ENCODE measurements around the gene BDKRB2. TPM values are rescaled to one million over a fixed set of nuclear protein-coding genes. Genes with fewer than 3 reads are reported as not detected.

Gene BDKRB2
- polyA plus RNA-seq, 3 donors: 3.0 to 3.7 (median 3.0) TPM

DNA sequence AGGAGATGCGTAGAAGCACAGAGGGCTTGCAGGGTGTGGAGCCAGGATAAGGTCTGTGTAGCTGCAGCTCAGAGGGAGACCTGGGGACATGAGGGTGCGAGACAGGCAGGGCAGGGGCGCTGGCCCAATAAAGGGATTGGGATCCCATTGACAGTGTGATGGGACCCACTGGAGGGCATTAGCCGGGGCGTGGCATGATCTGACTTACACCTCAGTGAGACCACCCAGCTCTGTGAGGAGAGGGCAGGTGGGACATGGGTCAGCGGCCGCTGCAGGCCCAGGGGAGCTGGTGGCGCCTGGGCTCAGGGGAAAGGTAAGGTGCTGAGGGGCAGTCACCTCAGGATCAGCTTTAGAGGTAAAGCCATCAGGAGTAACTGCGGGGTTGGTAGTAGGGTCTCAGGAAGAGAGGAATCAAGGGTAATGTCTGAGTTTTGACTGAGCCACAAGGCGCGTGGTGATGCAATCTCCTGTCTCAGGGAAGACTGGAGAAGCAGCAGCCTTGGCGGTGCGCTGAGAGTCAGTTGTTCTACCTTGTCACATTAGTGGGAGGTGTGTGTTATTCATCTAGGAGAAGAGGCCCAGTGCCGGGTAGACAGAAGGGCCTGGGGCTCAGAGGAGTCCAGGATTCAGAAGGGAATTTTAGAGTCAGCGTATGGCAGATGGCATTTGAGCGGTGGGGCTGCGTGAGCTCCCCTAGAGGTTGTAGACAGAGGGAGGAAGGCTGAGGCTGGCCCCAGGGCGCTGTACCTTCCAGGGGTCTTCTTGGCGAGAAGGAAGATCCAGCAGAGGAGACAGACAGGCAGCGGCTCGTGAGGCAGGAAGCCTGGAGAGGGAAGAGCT lies 30.8 kb upstream of the BDKRB2 start:
- no peak for DNase-seq

DNA sequence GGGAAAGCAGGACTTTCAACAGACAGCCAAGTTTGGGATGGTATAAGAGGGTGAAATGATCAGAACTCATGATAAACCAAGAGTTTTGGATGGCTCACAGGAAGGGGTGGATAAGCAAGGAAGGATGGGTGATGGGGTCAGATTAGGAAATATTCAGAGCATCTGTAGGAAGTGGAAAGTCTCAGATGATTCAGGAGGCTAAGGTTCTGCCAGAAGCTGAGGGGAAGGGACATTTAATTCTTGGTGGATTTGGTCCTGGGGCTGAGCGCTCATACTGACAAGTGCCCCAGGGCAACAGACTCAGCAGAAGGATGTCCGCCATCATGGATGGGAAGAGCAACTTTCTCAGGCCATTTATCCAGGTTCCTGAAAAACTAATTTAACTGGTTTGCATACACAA lies 28.4 kb upstream of the BDKRB2 start:
- no peak for DNase-seq

DNA sequence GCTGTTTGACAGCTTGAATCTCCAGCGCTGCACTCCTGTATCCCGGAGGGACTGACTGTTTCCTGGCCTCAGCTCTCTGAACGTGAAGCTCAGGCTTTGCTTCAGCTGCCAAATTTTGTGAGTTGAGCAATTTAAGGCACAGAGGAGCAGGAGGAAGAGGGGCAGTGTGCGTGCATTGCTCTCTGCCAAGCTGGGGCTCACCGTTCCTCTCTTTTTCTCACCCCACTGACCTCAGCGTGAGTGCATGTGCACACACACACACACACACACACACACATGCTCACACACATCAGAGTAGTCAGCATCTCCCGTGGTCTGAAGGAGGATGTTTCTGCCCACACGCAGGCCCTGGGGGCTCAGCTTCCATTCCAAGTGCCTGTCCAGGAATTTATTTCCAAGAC lies 27.8 kb upstream of the BDKRB2 start:
- no peak for DNase-seq

DNA sequence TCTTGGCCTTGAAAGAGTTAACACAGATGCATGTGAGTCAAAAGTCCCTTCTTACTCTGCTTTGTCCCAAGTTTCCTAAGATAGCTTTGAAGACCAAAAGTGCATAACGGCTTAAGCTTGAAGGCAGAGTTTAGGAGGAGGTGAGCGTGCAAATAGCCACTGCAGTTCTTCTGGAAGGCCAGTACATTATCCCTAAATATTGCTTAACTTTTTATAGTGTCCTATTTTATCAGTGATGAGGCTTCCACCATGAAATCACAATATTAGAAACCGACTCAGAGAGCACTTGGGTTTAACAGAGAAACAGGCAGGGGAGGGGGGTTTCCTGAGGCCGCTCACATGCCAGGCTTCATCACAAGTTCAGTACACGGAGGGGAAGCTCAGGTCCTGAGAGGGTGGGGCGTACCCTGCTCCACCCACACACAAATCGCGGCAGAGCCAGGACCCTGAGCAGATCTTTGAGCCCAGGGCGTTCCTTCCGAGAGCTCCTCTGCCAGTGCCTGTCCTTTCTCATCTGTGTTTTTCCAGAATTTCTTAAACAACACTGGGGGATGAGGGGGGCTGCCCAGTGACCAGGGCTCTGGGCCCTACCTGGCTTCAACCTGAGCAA lies 26.8 kb upstream of the BDKRB2 start:
- no peak for DNase-seq

DNA sequence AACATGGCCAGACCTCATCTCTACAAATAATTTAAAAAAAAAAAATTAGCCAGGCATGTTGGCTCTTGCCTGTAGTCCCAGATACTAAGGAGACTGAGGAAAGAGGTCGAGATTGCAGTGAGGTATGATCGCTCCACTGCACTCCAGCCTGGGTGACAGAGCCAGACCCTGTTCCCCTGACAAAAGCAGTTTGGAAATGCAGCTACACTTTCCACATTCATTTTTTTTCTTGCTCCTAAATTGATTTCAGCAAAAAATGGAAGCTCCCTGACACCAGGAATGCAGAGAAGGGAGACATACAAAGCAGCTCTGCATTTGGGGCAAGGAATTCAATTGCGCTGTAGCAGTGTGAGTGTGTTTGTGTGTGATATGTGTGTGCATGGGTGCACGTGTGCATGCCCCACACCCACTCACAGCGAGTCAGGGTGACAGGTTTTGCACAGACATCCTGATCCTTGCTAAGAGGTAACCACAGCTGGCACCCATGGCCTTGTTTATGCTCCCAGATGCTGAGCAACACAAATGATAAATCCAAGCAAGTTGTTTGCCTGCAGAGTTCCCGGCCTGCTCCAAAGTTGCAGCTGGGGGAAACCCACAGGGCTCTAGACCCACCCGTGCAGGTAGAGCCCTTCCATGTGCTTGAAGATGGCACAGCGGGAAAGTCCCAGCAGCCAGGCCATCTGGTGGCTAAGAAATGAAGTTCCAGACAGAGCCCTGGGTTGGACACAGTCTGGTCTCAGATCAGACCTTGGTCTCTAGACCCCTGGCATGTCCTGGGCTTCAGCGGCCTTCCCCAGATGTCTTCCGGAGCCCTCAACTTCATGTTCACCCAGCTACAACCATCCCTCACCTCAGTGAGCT lies 25.9 kb upstream of the BDKRB2 start:
- no peak for DNase-seq

DNA sequence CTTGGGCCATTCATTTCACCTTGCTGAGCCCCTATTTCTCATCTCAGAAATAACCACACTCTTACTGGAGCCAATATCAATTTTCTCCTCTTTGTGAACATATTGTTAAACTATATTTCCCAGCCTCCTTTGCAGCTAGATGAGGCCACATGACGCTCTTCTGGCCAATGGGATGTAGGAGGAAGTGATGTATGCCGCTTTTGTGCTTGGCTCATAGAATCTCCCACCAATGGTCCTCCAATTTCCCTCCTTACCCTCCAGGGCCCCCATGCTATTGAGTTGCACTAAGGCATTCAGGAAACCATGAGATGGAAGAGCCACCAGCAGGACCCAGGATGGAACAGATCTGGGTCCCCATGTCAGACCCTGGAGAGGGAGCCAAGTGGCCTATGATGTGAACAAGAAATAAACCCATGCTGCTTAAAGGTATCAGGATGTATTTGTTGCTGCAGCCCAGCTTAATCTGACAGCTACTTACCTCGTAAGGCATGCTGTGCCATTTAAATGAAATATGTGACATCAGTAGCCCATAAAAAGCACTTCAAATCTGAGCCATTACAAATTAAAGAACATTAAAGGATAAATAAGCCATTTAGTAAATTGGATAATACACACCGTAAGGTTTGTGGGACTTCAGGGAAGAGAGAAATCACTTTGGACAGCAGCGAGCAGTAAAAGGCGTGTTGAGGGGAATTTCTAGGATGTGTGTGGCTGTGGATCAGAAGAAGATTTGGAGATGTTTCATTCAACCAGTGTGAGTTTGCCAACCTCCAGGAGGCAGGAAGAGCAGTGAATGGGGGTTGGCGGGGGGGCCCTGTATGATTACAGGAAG lies 24.4 kb upstream of the BDKRB2 start:
- no peak for DNase-seq

DNA sequence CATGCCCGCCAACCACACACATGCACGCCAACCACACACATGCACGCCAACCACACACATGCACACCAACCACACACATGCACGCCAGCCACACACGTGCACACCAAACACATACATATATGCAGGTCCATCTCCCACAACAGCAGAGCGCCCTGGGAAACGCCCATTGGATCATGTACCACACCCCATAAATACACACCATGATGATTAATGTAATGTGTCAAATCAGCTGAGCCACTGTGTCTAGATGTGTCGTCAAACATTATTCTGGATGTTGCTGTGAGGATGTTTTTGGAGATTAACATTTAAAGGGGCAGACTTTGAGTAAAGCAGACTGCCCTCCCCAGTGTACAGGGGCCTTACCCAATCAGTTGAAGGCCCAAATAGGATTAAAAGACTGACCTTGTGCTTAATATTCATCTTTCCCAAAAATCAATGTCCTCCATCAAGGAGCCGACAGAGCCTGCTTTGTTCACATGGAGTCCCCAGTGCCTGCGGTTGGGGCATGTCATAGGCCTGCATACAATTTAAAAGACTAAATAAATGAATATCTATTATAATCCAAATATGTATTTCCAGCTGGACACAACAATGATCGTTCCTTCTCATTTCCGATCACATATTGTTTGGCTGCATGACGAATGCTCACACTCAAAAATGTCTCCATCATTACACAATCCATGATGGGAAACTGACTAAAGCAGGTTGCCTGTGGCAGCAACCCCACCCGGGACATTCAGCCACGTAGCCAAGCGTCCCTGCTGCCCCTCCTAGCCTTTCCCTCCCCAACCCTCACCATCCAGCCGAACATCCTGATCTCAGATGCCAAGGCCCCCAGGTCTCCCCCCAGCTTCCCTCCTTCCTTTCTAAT lies 23.2 kb upstream of the BDKRB2 start:
- no peak for DNase-seq

DNA sequence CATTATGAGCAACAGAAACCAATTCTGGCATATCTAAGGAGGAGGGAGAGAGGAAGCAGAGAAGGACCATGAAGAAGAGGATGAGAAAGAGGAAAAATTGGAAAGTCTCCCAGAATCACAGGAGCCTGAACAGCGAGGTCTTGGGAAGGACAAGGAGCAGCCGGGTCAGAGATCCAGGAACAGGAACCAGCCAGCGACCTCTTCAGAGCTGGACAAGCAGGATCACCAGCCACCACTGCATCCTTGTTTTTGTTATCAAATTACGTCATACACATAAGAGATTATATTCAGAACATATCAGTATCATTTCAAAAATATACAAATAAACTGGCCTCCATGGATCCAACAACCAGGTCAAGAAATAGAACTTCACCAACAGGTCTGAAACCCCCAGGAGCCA lies 22.1 kb upstream of the BDKRB2 start:
- DNase-seq: no peak

DNA sequence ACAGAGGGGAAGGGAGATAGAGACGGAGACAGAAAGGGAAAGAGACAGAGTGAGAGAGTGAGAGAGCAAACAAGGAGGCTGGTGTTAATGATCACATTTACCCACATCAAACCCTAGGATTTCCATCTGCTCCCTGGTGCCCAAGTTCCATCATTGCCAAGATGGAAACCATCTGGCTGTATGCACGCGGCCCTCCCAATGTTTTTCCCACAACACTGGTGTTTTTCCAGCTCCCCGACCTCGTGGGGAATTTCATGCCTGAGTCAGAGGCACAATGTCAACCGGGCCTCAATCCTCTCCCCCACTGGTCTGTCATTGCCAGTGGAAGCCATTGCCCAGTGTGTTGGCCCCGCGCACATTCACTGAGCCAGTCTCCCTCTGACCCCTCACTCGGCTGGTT lies 19.9 kb upstream of the BDKRB2 start:
- DNase-seq: no peak

DNA sequence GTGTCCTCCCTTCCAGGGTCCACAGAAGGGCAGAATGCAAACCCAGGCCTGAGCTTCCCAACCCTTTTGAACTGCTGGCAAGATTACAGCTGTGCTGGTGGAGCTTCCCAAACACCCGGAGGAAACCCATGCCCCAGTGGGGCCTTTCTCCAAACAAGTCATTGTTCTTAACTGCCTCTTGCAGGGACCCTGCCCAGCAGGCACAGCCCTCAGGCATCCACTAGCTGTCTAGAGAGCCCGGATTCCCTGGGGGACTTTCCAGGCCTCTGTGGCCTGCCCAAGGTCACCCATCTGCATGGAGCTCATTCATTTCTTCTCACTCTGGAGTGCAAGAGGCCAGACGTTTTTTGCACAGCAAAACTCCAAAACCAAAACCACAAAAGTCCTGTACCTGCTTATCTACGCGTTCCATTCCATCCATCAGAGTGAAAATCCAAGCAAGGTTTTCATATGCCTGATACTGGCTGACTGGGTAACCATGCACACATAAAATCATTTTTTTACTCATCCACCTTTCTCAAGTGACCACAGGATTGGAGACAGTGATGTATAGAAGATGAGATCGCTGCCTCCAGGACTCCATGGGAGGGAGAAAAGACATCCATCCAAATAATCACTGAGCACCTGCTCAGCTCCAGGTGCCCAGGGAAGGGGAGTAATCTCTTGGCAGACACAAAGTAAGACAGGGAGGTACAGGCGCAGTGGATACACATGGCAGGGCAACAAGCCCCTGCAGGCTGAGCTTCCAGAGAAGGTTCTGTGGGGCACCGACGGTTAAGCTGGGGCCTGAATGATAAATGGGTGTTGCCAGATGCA lies 17.2 kb upstream of the BDKRB2 start:
- no peak for DNase-seq

DNA sequence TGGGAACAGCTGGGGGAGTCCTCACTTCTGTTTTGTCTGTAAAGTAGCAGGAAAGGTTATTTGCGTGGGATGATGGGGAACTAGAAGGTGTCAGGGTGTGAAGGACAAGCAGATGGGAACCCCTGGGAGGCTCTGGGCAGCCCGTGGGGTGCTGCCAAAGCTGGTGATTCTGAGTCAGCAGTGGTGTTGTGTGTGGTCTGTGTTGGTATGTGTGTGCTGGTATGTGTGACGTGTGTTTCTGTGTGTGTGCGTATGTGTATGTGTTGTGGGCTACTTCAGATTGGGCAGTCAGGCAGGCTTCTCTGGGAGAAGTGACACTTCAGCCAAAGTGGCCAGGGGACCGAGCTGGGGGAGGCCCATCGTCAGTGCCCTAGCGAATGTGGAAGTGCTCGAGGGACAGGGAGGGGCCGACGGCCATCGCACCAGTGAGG lies 15.3 kb upstream of the BDKRB2 start:
- DNase-seq: no peak

DNA sequence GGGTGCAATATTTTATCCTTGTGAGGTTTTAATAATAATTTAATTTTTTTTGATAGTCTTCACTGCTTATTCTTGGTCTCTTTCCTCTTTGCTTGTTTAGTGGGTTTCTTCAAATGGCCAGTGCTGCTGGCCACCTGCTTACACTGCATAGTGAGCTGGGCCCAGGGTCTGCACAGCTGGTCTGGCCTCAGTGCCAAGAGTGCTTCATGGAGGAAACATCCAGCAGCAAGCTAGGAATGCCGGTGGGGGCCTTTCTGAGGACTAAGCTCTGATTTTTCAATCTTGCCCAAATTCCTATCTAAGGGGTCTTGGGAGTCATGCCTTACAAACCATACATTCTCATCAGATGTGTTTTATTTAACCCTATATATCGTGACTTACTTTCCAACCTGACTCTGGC lies 13.3 kb upstream of the BDKRB2 start:
- DNase-seq: no peak

DNA sequence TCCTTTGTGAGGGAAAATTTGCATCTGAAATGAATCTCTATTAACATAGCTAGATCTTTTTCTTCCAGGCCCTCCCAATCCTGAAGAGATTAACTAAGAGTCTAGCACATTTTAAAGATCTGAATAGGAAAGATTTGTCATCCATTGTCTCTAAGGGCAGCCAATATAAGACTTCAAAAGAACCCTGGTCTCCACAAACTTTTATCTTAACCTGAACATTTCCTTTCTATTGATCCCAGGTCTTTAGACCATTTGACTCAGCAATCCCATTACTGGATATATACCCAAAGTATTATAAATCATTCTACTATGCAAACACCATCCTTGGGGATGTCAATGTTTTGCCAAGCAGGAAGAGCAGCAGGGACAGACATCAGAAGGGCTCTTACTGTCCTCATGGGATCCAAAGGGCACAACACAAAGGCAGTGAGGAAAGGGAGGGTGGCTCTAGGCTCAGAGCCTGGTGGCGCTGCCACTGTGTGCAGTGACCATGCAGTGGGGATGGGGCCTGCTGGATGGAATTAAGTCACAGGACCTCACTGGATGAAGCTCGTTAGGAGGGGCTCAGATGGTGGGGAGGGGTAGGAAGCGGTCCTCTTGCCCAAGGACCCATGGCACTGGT lies 12.7 kb upstream of the BDKRB2 start:
- DNase-seq: no peak

DNA sequence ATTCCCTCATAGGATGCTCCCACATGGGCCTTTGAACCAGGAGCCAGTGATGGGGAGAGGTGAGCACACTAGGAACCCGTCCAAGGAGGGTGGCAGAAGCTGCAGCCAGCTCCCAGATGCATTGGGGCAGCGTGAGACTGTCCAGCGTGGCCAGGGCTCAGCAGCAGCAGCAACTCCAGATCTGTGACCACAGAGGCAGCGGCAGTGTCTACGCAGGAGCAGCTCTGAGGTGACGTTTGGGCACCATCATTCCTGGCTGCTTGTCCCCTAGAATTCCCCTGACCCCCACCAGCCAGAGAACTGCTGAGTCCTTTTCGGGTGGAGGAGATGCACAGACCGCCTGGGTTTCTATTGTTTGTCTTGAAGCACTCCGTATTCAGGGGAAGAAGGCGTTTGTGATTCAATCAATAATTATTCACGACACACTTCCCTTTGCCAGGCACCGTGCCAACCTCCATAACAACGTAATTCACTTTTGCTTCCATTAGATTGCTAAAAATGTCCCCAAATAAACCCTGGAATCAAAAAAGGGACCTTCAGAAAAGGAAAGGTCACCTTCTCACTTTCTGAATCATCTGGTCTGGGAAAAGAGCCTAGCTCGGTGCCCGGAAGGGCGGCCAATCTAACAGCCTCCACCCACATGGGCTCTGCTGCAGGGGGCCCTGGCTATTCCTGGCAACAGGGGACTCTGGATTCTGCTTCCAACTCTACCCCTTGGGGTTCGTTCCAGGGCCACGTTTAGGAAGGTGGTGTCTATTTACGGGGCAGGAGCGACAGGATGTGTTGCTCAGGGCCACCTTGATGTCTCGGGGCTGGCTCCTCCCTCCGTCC lies 11.4 kb upstream of the BDKRB2 start:
- no peak for DNase-seq

DNA sequence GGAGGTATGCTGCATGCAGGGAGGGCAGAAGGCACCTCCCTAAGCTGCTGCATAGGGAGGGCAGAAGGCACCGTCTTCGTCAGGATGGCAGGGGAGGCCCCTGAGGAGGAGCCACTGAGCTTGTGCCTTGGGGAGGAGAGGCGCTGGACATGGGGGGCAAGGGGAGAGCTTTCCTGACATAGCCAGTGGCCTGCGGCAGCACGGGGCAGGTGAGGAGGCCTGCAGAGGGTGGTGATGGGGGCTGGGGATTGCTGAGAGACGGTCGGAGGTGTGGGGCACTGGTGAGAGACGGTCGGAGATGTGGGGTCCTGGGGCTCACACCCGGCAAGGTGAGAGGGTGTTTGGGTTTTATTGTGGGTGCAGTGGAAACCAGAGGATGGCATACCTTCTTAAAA lies 10.4 kb upstream of the BDKRB2 start:
- no peak for DNase-seq

DNA sequence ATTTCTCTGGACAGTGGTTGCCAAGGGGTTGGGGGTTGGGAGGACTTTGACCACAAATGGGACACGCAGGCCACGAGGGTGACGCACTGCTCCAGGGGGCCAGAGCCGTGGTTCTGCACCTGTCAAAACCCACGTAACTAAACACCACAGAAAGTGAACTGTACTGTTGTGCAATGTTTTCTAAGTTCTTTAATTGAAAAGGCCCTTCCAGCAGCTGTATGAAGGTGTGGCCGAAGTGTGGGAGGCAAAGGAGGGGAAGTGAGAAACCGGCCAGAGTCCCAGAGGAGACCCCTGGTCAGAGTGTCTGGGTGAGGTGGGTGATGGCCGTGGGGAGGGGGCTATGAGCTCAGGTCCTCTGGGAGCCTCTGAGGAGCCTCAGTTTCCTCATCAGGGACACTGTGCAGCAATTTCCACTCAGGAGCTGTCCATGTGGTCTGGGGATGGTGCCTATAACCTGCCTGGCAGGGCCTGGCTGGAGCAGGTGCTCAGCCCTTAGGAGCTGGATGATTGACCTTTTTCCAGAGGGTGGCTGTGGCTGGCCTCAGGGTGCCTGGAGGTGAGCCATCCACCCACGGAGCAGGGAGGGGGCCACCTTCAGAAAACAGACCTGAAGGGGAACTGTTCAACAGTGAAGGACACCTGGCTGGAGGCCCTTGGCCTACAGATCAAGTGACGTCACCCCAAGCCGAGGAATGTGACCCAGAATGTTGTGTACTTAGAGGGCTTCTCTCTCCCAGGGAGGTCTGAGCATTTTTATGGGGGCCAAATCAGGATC lies 9.8 kb upstream of the BDKRB2 start:
- DNase-seq: no peak

DNA sequence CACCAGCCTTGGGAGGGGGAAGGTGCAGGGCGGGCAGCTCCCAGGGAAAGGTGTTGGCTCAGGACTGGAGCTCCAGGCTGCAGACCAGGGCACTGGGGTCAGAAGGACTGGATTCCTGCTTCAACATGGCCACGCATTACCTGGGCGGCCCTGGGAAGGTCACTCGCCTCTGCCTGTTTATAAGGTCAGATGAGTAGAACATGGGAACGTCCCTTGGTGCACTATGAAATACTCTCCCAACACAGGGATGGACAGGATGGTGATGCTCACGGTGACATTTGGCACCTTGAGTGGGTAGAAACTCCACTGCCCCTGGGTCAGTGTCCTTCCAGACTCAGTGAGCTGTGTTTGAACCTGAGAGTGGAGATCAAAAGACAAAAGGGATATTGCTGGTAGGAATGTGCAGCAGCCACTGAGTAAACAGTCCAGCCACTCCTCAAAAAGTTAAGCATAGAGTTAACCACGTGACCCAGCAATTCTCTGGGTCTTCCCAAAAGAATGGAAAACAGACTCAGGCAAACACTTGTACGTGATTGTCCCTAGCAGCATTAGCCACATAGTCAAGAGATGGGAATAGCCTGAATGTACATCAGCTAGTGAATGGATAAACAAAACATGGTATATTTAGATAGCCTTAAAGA lies 9.1 kb upstream of the BDKRB2 start:
- DNase-seq: no peak
